IPS-18a (cell line): ENCODE data around the gene TSPAN4.

ENCODE experiments used
- H3K27ac ChIP-seq: one replicate; pipeline ENCODE4 v1.5.1; 2013; ENCODE audit warnings: low read length
- H3K27me3 ChIP-seq: one replicate; pipeline ENCODE4 v1.6.1; 2013; ENCODE audit warnings: mild to moderate bottlenecking, low read length; ENCODE audit not compliant: control insufficient read depth, insufficient read depth
- H3K36me3 ChIP-seq: one replicate; pipeline ENCODE4 v1.6.1; 2013; ENCODE audit warnings: low read depth, low read length; ENCODE audit not compliant: control insufficient read depth
- H3K4me1 ChIP-seq: one replicate; pipeline ENCODE4 v1.6.1; 2013; ENCODE audit warnings: low read depth, low read length; ENCODE audit not compliant: control insufficient read depth
- H3K4me3 ChIP-seq: one replicate; pipeline ENCODE4 v1.5.1; 2013; ENCODE audit warnings: low read length
- H3K9ac ChIP-seq: one replicate; pipeline ENCODE4 v1.6.1; 2013; ENCODE audit warnings: mild to moderate bottlenecking, low read length, moderate library complexity
- H3K9me3 ChIP-seq: one replicate; pipeline ENCODE4 v1.6.1; 2013; ENCODE audit warnings: low read depth, low read length; ENCODE audit not compliant: control insufficient read depth

Gene TSPAN4

DNA sequence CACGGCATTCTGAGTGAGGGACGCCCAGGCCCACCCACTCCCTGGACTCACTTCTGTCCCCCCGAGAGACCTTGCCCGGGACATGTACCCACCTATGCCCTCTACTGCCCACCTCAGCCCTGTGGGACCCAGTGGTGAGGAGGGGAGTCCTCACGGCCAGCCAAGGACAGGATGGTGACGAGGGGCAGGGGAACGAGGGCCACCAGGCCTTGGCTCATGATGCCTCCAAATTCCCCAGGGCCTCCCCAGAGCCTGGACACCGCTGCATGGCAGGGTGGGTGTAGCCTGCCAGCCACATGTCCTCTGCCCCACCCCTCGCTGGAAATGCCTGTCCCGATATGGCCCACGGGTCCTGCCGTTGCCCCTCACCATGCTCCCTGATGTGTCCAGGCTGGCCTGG, 26.1 kb downstream of the TSPAN4 start:
- Histone ChIP-seq H3K9me3 (no peaks in the 10 kb centered on the region), H3K27ac (no peak overlapping the region), H3K9ac (no peak overlapping the region), H3K36me3 (no peaks in the 10 kb centered on the region), H3K27me3 (no peaks in the 10 kb centered on the region), H3K4me3 (no peak overlapping the region), H3K4me1 (peaks cover 5% of the 10 kb centered on the region)

DNA sequence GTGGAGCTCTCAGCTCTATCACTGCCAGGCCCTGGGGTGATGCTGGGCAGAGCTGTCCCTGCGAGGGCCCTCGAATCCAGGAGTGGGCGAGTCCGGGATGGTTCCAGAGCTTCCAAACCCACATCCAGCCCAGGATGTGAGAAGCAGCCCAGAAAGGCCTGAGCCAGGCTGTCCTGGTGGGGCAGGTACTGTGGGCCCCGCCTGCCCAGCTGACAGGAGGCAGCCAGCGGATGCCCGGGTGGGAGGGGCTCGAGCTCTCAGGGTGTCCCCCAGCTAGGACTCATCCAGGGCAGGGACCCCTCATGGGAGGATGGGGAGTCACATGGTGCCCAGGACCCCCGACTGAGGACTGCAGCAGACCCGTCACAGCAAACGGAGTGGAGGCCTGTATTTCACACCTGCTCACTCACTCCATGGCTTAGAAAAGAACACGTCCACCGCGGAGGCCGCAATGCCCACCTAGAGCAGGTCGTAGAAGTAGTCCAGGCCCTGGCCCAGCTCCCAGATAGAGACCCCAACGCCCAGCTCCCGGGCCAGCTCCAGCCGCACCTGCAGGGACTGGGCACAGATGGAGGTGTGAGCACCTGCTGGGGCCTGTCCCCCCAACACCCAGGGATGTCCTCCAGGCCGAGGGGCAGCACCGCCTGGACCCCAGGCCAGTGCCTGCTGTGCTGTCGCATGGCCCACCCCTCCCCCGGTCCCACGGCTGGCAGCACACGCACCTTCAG, 26.9 kb downstream of the TSPAN4 start:
- no peaks in the 10 kb centered on the region for H3K36me3 ChIP-seq

DNA sequence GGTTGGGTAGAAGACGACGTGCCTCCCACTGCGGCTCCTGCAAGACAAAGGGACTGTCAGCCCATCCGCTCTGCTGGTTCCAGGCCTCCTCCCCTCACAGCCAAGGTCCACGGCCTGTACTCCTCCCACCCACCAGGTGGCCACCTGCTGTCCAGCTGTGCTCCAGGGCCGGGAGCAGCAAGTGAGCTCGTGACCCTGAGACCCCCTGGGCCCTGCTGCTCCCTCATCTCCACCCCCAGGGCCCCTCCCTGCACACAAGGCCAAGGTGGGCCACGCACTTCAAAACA, 27.4 kb downstream of the TSPAN4 start:
- Histone ChIP-seq H3K9me3 (no peaks in the 10 kb centered on the region), H3K27me3 (no peaks in the 10 kb centered on the region), H3K4me1 (peaks cover 4% of the 10 kb centered on the region), H3K9ac (no peak overlapping the region), H3K4me3 (no peak overlapping the region), H3K27ac (no peak overlapping the region), H3K36me3 (no peaks in the 10 kb centered on the region)

More for the DNA sequence above, 26.9 kb downstream of the TSPAN4 start:
- Histone ChIP-seq H3K9me3 (no peaks in the 10 kb centered on the region), H3K4me3 (no peak overlapping the region), H3K4me1 (peaks cover 4% of the 10 kb centered on the region), H3K27ac (no peak overlapping the region), H3K9ac (no peak overlapping the region), H3K27me3 (no peaks in the 10 kb centered on the region)

DNA sequence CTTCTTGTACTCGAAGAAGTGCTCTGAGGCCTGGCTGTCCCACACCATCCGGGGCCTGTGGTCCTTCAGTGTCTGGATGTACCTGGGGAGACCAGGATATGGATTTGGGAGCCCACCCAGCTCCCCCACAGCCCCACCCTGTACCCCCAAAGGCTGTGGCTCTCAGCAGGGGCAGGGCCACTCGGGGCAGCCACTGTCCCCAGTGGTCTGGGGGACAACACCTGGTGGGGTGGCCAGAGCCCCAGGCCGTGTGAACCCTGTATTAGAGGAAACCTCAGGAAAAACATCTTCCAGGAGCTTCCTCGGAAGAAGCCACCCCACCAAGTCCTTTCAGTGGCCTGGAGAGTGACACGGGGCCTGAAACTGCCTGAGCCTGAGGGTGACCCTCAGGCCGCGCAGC, 27.8 kb downstream of the TSPAN4 start:
- peaks cover 4% of the 10 kb centered on the region for H3K4me1 ChIP-seq
- no peaks in the 10 kb centered on the region for H3K9me3 ChIP-seq
- H3K36me3 ChIP-seq: no peaks in the 10 kb centered on the region
- H3K4me3 ChIP-seq: no peak overlapping the region
- H3K27me3 ChIP-seq: no peaks in the 10 kb centered on the region
- no peak overlapping the region for H3K27ac ChIP-seq
- no peak overlapping the region for H3K9ac ChIP-seq

DNA sequence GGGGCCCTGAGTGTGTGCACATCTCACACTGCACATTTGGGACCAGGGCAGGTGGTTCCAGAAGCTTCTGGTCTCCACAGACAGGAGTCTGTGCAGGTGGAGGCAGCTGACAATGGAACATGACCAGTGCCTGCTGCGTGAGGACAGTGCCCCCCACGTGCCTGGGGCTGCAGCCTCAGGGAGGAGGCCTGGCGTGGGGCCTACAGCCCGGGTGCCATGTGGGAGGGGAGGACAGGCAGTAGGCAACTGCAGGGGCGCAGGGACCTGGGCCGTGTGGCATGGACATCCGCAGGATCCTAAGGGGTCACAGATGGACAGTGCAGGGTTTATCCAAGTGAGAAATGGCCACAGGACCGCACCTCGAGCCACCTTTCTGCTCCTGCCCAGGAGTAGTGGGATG, 28.8 kb downstream of the TSPAN4 start:
- Histone ChIP-seq H3K27ac (no peak overlapping the region), H3K36me3 (no peaks in the 10 kb centered on the region), H3K4me3 (no peak overlapping the region), H3K9me3 (no peaks in the 10 kb centered on the region), H3K27me3 (no peaks in the 10 kb centered on the region), H3K4me1 (peaks cover 4% of the 10 kb centered on the region), H3K9ac (no peak overlapping the region)

DNA sequence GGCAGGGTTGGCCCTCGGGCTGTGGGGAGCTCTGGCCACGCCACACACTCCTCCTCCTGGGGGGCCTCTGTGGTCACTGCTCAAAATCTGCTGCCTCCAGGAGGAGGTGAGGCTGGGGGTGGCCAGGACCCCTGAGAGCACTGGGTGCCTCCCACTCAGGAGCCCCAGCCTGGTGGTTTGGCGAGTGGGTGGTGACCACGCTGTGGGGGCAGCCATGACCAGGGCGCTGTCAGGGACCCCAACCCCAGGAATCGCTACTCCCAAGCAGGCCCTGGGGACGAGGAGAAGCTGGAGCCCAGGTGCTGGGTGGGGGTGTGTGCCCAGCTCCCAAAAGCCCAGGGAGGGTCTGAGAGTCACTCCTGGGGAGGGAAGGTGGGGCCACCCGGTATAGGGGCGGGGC, 30.1 kb downstream of the TSPAN4 start:
- no peaks in the 10 kb centered on the region for H3K27me3 ChIP-seq
- H3K36me3 ChIP-seq: no peaks in the 10 kb centered on the region
- H3K4me3 ChIP-seq: no peak overlapping the region
- H3K9ac ChIP-seq: no peak overlapping the region
- no peaks in the 10 kb centered on the region for H3K9me3 ChIP-seq
- no peak overlapping the region for H3K27ac ChIP-seq
- peaks cover 4% of the 10 kb centered on the region for H3K4me1 ChIP-seq

DNA sequence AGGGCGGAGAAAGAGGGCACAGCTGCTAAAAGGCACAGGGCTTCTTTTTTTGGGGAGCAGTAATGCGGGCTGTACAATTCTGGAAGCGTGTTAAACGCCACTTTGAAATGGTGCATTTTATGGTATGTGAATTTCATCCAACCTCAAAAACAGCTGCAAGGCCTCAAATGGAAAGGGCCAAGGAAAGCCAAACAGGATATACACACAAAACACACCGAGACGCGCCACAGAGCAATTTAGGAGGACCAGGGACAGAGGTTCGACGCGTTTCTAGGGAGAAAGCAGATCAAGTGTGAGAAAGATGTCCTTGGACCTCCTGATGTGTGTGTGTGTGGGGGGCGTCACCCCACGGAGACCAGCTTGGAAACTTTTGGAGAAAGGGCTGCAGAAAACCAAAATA, 31.1 kb downstream of the TSPAN4 start:
- Histone ChIP-seq H3K9ac (no peak overlapping the region), H3K4me1 (peaks cover 4% of the 10 kb centered on the region), H3K36me3 (no peaks in the 10 kb centered on the region), H3K4me3 (no peak overlapping the region), H3K9me3 (no peaks in the 10 kb centered on the region), H3K27ac (no peak overlapping the region), H3K27me3 (no peaks in the 10 kb centered on the region)

DNA sequence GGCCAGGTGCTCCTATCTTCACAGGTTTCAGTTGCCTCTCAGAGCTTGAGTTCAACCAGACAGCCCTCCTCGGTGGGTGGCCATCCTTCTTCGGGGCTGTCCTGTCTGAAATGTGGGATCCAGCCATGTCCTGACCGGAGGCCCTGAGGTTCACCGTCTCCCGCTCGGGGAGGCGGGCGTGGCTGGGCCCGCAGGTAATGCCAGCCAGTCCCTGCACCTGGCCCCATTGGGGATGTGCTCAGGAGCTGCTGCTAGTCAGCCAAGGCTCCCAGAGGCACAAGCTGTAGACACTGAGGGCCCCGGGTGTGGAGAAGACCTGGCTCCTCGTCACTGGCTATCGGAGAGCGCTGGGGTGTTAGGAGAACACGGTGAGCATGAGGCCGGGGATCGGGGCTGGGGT, 32.6 kb downstream of the TSPAN4 start:
- Histone ChIP-seq H3K27me3 (no peaks in the 10 kb centered on the region), H3K9me3 (no peaks in the 10 kb centered on the region), H3K36me3 (no peaks in the 10 kb centered on the region), H3K9ac (no peak overlapping the region), H3K4me3 (no peak overlapping the region), H3K4me1 (peaks cover 2% of the 10 kb centered on the region), H3K27ac (no peak overlapping the region)

DNA sequence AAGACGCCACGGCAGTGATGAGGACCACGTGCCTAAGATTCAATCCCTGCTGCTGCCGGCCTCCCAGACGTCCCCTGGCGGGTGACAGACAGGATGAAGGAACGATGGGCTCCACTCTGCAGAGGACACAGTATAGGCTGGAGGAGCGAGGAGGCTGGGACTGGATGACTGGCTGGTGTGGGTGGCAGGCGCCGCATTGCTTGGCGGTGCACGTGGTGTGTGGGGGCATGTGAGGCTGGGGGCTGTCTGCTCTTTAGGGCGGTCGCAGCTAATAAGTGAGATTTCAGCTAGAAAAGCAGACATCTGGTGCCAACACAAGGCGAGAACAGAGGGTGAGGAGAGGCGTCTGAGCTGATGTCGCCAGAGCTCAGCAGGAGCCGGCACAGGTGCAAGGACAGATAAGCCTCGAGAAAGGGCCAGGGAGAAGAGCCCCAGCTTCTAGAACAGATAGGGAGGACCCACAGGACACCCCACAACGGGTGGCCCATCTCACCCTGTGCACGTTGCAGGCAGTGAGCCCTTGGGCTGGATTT, 33.2 kb downstream of the TSPAN4 start:
- Histone ChIP-seq H3K36me3 (peaks cover under 1% of the 10 kb centered on the region), H3K4me3 (no peak overlapping the region), H3K27ac (no peak overlapping the region), H3K9ac (no peak overlapping the region), H3K9me3 (no peaks in the 10 kb centered on the region), H3K4me1 (no peaks in the 10 kb centered on the region), H3K27me3 (no peaks in the 10 kb centered on the region)

DNA sequence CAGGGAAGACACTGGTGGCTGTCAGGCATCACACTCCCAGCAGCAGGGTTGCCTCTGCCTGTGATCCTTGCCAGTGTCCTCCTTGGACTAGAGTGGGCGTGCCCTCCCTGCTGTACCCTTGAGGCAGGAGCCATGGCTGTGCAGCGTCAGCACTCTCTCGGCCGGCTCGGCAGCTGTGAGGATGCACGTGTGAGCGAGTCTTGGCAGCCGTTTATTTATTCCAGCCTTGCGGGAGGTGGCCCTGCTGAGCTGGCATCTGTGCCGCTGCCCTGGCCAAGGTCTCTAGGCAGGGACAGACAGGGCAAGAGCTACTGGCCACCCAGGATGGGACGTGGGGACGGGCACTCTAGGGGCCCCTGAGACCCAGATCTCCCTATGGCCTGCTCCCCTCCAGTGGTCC, 33.9 kb downstream of the TSPAN4 start:
- Histone ChIP-seq H3K4me1 (no peaks in the 10 kb centered on the region), H3K27ac (no peak overlapping the region), H3K4me3 (no peak overlapping the region), H3K27me3 (no peaks in the 10 kb centered on the region), H3K9me3 (no peaks in the 10 kb centered on the region), H3K9ac (no peak overlapping the region), H3K36me3 (peaks cover 4% of the 10 kb centered on the region)

DNA sequence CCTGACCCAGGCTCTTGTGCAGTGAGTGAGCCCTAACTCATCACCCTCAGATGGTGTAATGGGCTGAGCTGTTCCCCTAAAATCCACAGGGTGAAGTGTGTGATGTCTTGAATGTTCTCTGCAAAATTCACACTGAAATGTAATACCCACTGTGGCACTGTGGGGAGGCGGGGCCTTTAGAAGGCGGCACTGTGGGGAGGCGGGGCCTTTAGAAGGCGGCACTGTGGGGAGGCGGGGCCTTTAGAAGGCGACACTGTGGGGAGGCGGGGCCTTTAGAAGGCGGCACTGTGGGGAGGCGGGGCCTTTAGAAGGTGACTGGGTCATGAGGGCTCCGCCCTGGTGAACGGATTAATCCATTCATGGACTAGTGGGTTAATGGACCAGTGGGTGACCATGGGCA, 34.9 kb downstream of the TSPAN4 start:
- Histone ChIP-seq H3K9me3 (no peaks in the 10 kb centered on the region), H3K36me3 (peaks cover 10% of the 10 kb centered on the region), H3K4me3 (no peak overlapping the region), H3K27me3 (no peaks in the 10 kb centered on the region), H3K4me1 (no peaks in the 10 kb centered on the region), H3K9ac (no peak overlapping the region), H3K27ac (no peak overlapping the region)

DNA sequence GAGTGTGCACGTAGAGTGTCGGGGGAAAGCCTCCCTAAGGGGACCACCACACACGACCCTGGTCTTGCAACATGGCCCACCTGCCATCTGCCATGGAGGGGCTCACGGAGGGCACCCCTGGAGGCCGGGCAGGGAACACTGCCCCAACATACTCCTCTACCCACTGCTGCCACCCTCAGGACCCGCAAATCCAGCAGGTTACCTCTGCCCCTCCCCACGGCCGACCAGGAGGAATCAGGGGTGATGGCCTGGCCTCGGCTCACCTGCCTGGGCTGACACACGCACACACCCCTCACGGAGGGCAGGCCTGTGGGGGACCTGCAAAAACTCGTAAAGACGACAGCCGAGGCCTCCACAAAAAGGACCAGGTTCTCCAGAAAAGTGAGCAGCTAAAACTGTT, 37.8 kb downstream of the TSPAN4 start:
- H3K36me3 ChIP-seq: peaks cover 10% of the 10 kb centered on the region
- H3K27me3 ChIP-seq: no peaks in the 10 kb centered on the region
- H3K9me3 ChIP-seq: no peaks in the 10 kb centered on the region
- H3K4me1 ChIP-seq: no peaks in the 10 kb centered on the region
- H3K4me3 ChIP-seq: no peak overlapping the region
- no peak overlapping the region for H3K9ac ChIP-seq
- no peak overlapping the region for H3K27ac ChIP-seq
